HG03342 (cell line): ENCODE data around the gene AKAP4.

Experiments used
- ATAC-seq: cut with Tn5 transposase; IDR thresholded peaks from one replicate; pipeline ENCODE4 v1.9.1; 2021; ENCODE audit warnings: mild to moderate bottlenecking, moderate library complexity; ENCODE audit not compliant: unreplicated experiment

The AKAP4 gene

GRCh38 chrX:50200907-50201306 is at the start of gene AKAP4:
Gene AKAP4 (minus strand): TSS chrX:50201007. CDS start chrX:50200889, 118 bp downstream.
- ATAC-seq, result no peak

GRCh38 chrX:50211510-50211909 is 10.7 kb upstream of the AKAP4 start:
- ATAC-seq, result peak; percentile 49

- ATAC-seq, result no peak
Measured at GRCh38 chrX:50206753-50207152, 5.9 kb upstream of the AKAP4 start.

GRCh38 chrX:50204364-50204899 is 3.6 kb upstream of the AKAP4 start, which contains the start of gene CCNB3:
Gene CCNB3 (plus strand): TSS chrX:50204765. CDS start chrX:50285164, 80,399 bp downstream.
- ATAC-seq, result peak; percentile 98

GRCh38 chrX:50202539-50202938 is 1.7 kb upstream of the AKAP4 start:
- ATAC-seq, result no peak

GRCh38 chrX:50198348-50198747 is 2.5 kb downstream of the AKAP4 start:
- no peak for ATAC-seq

- no peak for ATAC-seq
Measured at GRCh38 chrX:50188859-50189600, 11.8 kb downstream of the AKAP4 start.

- ATAC-seq, result no peak
Measured at GRCh38 chrX:50183891-50184290, 16.9 kb downstream of the AKAP4 start.

GRCh38 chrX:50180073-50180940 is 20.5 kb downstream of the AKAP4 start:
- ATAC-seq, result no peak

- no peak for ATAC-seq
Measured at GRCh38 chrX:50169717-50170116, 31.1 kb downstream of the AKAP4 start.

GRCh38 chrX:50168241-50168687 is 32.5 kb downstream of the AKAP4 start:
- peak; percentile 55 for ATAC-seq

GRCh38 chrX:50167366-50167765 is 33.4 kb downstream of the AKAP4 start:
- ATAC-seq, result no peak

GRCh38 chrX:50165727-50166126 is 35.1 kb downstream of the AKAP4 start:
- ATAC-seq, result no peak

GRCh38 chrX:50161127-50161526 is 39.7 kb downstream of the AKAP4 start:
- ATAC-seq, result no peak

- ATAC-seq, result no peak
Measured at GRCh38 chrX:50158593-50158992, 42.2 kb downstream of the AKAP4 start.

- no peak for ATAC-seq
Measured at GRCh38 chrX:50157545-50158135, 43.2 kb downstream of the AKAP4 start.

GRCh38 chrX:50154429-50154828 is 46.4 kb downstream of the AKAP4 start:
- ATAC-seq, result no peak

GRCh38 chrX:50152456-50152855 is 48.4 kb downstream of the AKAP4 start:
- no peak for ATAC-seq

GRCh38 chrX:50147972-50148371 is 52.8 kb downstream of the AKAP4 start:
- no peak for ATAC-seq
